ENCODE data around the gene ATXN2.

- no peak for TF ChIP-seq POLR2A (IDR thresholded peaks at IDR 0.05; ENCODE audit: low read depth, low read length)
- no peak for TF ChIP-seq POLR2AphosphoS5 (IDR thresholded peaks at IDR 0.05; ENCODE audit: low read depth, low read length)
- TF ChIP-seq SPI1 (IDR thresholded peaks at IDR 0.05; ENCODE audit: low read depth, low read length) = no peak
These were observed 131.8 kb downstream of the ATXN2 start for GRCh38 chr12:111467092-111467856.
